ENCODE results near the gene PPP4C.

The PPP4C gene

GRCh38 chr16:30067584-30067916 is 8.2 kb upstream of the PPP4C start:
- ChIA-PET CTCF (interaction anchor here (1.5 to 3.2 kb wide), 2 partner anchors 9 to 24 kb away, joined by 7 to 21 read pairs; partner anchors contain the start of genes PPP4C and TBX6), POLR2A (interaction anchor here (0.7 kb wide), 1 partner anchor 249 kb away, joined by 4 read pairs; no protein-coding TSS in a partner anchor)
- TF ChIP-seq, protein P1, sequence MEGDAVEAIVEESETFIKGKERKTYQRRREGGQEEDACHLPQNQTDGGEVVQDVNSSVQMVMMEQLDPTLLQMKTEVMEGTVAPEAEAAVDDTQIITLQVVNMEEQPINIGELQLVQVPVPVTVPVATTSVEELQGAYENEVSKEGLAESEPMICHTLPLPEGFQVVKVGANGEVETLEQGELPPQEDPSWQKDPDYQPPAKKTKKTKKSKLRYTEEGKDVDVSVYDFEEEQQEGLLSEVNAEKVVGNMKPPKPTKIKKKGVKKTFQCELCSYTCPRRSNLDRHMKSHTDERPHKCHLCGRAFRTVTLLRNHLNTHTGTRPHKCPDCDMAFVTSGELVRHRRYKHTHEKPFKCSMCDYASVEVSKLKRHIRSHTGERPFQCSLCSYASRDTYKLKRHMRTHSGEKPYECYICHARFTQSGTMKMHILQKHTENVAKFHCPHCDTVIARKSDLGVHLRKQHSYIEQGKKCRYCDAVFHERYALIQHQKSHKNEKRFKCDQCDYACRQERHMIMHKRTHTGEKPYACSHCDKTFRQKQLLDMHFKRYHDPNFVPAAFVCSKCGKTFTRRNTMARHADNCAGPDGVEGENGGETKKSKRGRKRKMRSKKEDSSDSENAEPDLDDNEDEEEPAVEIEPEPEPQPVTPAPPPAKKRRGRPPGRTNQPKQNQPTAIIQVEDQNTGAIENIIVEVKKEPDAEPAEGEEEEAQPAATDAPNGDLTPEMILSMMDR (IDR thresholded peaks at IDR 0.05; ENCODE audit: control extremely low read depth, extremely low read depth, low read depth, missing control alignments), result no peak
- DNase-seq (ENCODE audit: extremely low spot score), result no peak

DNA sequence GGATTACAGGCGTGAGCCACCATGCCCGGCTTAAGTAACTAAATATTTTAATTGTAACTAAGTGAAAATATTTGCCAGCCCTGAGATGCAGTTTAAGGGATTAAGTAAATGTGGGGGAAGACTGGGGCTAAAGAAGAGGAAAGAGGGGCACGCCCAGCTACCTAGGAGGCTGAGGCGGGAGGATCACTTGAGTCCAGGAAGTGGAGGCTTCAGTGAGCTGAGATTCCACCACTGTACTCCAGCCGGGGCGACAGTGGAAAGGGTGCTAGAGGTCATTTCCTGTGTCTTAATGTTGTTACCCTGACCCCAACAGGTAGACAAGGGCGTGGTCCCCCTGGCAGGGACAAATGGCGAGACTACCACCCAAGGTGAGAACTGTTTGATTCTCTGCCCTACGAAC is 7.5 kb upstream of the PPP4C start:
- CTCF ChIA-PET, result interaction anchor here (0.7 to 1.5 kb wide), 3 partner anchors 8 to 24 kb away, joined by 3 to 7 read pairs (median 5); partner anchors contain the start of gene PPP4C
- POLR2A ChIA-PET, result interaction anchor here (0.5 to 1.5 kb wide), 3 partner anchors 9 to 24 kb away, joined by 3 to 4 read pairs (median 3); partner anchors contain the start of gene TBX6
- no peak for DNase-seq (ENCODE audit: extremely low spot score)
- TF ChIP-seq, protein P1 (IDR thresholded peaks at IDR 0.05; ENCODE audit: control extremely low read depth, extremely low read depth, low read depth, missing control alignments), result no peak

- no peak for DNase-seq (ENCODE audit: extremely low spot score)
- ChIA-PET CTCF (interaction anchor here (1.5 to 3.5 kb wide), 2 partner anchors 11 to 23 kb away, joined by 5 to 21 read pairs; partner anchors contain the start of gene TBX6), POLR2A (interaction anchor here (0.5 to 1.5 kb wide), 3 partner anchors 9 to 23 kb away, joined by 3 to 4 read pairs (median 3); partner anchors contain the start of gene TBX6)
- TF ChIP-seq, protein P1 (IDR thresholded peaks at IDR 0.05; ENCODE audit: control extremely low read depth, extremely low read depth, low read depth, missing control alignments), result peak; percentile 18
Observed at GRCh38 chr16:30068750-30069610, 6.8 kb upstream of the PPP4C start.

GRCh38 chr16:30069611-30070462 is 6.0 kb upstream of the PPP4C start:
- ChIA-PET POLR2A (interaction anchor here (1.5 kb wide), 1 partner anchor 22 kb away, joined by 4 read pairs; the partner anchor contains the start of gene TBX6), CTCF (interaction anchor here (1.0 to 3.5 kb wide), 3 partner anchors 10 to 24 kb away, joined by 3 to 21 read pairs (median 5); partner anchors contain the start of gene TBX6)
- TF ChIP-seq, protein P1 (IDR thresholded peaks at IDR 0.05; ENCODE audit: control extremely low read depth, extremely low read depth, low read depth, missing control alignments), result no peak
- DNase-seq (ENCODE audit: extremely low spot score), result no peak

GRCh38 chr16:30070490-30070889 is 5.3 kb upstream of the PPP4C start:
- DNase-seq (ENCODE audit: extremely low spot score), result no peak
- TF ChIP-seq, protein P1 (IDR thresholded peaks at IDR 0.05; ENCODE audit: control extremely low read depth, extremely low read depth, low read depth, missing control alignments), result no peak
- ChIA-PET CTCF (interaction anchor here (1.0 to 3.5 kb wide), 2 partner anchors 21 to 23 kb away, joined by 3 to 21 read pairs; partner anchors contain the start of gene TBX6), POLR2A (interaction anchor here (0.7 kb wide), 1 partner anchor 804 kb away, joined by 4 read pairs; no protein-coding TSS in a partner anchor)
